Coronary artery (tissue), 2 donors: ENCODE measurements around the gene ZNRF2.

Source experiments
- DNase-seq: peaks from one replicate; pipeline ENCODE4 v3.0.0-alpha.2; 2017; ENCODE audit warnings: low spot score
- H3K27ac ChIP-seq, 2 donors: fragments of 200-600 bp; sonication (generic); one replicate each; pipeline ENCODE4 v1.5.1; 2016 to 2019
- H3K4me3 ChIP-seq: fragments of 200-600 bp; sonication (generic); 2 replicates; pipeline ENCODE4 v1.5.1; 2016; ENCODE audit warnings: mild to moderate bottlenecking, moderate library complexity
- TF ChIP-seq, protein P1 (sequence below): fragments of 200-600 bp; sonication (generic); IDR thresholded peaks from one replicate; pipeline ENCODE4 v1.5.1; 2019; ENCODE audit warnings: antibody characterized with exemption

Gene ZNRF2

DNA sequence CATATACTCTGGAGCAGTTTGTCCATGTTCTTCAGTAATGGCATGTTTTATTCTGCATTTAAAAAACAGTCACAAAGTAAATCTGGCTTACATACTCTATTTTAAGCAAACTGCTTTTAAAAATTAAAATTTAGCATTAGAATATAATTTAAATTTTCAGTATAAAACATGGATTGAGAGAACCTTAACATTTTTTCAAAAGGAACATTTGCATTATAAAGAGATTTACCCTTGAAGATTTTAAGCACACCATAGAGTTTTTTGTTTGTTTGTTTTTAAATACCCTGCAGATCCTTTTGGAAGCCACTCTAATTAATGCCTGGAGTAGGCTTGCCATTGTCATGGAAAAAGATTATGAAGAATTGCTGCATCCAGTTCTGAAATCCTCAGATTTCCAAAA is 70.4 kb downstream of the ZNRF2 start:
- no peak for DNase-seq
- TF ChIP-seq, protein P1, sequence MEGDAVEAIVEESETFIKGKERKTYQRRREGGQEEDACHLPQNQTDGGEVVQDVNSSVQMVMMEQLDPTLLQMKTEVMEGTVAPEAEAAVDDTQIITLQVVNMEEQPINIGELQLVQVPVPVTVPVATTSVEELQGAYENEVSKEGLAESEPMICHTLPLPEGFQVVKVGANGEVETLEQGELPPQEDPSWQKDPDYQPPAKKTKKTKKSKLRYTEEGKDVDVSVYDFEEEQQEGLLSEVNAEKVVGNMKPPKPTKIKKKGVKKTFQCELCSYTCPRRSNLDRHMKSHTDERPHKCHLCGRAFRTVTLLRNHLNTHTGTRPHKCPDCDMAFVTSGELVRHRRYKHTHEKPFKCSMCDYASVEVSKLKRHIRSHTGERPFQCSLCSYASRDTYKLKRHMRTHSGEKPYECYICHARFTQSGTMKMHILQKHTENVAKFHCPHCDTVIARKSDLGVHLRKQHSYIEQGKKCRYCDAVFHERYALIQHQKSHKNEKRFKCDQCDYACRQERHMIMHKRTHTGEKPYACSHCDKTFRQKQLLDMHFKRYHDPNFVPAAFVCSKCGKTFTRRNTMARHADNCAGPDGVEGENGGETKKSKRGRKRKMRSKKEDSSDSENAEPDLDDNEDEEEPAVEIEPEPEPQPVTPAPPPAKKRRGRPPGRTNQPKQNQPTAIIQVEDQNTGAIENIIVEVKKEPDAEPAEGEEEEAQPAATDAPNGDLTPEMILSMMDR, result no peak
- no peak overlapping the region for H3K4me3 ChIP-seq

GRCh38 chr7:30359957-30360356 is 75.6 kb downstream of the ZNRF2 start:
- Histone ChIP-seq H3K27ac (no peak overlapping the region), H3K4me3 (no peak overlapping the region)
- no peak for DNase-seq
- TF ChIP-seq, protein P1, result no peak

More for the DNA sequence above, 70.4 kb downstream of the ZNRF2 start:
- H3K27ac ChIP-seq, result no peak overlapping the region

DNA sequence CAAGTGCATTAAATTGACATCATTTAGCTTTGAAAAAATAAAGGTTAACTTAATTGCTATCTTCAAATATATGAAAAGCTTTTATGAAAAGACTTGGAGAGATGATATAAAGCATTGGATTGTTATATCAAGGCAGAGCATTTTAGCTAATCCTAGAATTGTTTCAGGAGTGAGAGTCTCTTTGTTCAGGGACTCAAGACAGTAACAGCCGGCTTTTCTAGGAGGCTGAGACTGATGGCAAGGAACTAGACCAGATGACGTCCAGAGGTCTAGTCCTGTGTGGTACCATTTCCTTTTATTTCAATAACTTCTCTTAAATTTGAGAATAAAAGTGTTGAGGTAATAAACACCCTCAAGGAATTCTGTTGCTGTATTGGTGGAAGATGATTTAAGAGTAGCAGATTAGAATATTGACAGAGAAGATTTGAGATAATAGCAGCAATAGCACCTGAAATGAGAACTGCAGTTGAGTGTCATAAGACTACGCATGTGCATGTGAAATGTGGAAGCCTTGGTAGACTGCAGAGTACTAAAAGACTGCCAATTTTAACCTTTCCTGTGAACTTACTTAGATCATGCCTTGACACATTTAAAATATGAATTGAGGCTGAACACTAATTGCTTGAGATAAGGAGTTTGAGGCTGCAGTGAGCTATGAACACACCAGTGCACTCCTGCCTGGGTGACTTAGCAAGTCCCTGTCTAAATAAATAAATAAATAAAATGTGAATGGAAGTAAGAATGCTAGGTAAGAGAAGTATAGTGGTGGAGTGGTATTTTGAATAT is 79.6 kb downstream of the ZNRF2 start:
- DNase-seq, result no peak
- H3K27ac ChIP-seq, result no peak overlapping the region
- TF ChIP-seq, protein P1, result no peak
- H3K4me3 ChIP-seq, result no peak overlapping the region

DNA sequence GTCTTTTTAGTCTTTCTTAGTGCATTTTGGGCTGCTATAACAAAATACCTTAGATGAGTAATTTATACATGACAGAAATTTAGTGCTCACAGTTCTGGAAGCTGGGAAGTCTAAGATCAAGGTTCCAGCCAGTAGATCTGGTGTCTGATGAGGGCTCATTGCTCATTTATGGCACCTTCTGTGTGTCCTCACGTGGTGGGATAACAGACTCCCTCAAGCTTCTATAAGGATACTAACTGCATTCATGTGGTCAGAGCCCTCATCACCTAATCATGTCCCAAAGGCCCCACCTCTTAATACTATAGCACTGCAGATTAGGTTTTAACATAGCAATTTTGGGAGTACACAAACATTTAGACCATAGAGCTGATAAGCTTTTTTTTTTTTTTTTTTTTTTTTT is 80.4 kb downstream of the ZNRF2 start:
- TF ChIP-seq, protein P1, result no peak
- H3K4me3 ChIP-seq, result no peak overlapping the region
- DNase-seq, result no peak
- no peak overlapping the region for H3K27ac ChIP-seq

DNA sequence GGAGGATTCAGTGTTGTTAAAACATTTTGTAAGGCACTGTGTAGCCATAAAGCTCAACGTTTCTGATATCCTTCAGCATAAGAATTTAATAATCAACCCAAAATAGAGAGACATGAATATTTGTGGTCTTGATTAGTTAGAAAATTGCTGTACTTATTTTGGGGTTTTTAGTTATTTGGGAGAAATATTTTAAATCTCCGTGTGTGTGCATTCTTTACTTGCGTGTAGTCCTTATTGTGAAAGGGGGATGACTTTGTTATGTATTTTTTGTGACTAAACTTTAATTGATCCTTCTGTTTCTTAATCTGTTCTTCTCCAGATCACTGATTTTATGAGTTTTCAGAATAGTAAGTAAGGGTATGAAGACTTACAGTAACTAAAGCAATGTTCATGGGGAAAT is 81.2 kb downstream of the ZNRF2 start:
- H3K27ac ChIP-seq, result no peak overlapping the region

DNA sequence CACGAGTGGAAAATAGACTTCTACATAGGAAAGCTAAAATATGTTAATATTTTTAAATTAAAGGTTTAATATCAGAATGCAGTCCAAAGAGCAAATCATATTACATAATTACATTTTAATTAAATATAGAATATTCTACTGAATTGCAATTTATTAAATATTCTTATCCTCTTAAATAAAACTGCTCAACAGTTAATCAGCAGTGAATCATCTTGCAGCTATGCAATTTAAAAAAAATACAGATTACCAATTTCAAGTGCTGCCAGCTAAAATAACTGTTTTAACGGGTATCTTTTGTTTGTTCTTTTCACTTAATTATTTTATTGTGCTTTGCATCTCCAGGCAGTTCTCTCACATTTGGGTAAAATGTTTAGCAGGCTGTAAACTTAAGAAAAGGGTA is 82.2 kb downstream of the ZNRF2 start:
- H3K4me3 ChIP-seq, result no peak overlapping the region
- DNase-seq, result no peak
- H3K27ac ChIP-seq, result no peak overlapping the region
- TF ChIP-seq, protein P1, result no peak

More for the DNA sequence above, 81.2 kb downstream of the ZNRF2 start:
- no peak for DNase-seq
- H3K4me3 ChIP-seq, result no peak overlapping the region
- TF ChIP-seq, protein P1, result no peak

GRCh38 chr7:30367561-30367960 is 83.2 kb downstream of the ZNRF2 start:
- TF ChIP-seq, protein P1, result no peak
- no peak for DNase-seq
- H3K27ac ChIP-seq, result no peak overlapping the region
- H3K4me3 ChIP-seq, result no peak overlapping the region
